ENCODE data around the gene FGF11. TPM values are rescaled to one million over a fixed set of nuclear protein-coding genes. Genes with fewer than 3 reads are reported as not detected.

Gene FGF11
- total and polyA plus RNA-seq, 2 of the 13 experiments (the other 11 are each of a cell fraction or from before 2014, with no cell fraction given): 0.20 to 7.6 TPM

DNA sequence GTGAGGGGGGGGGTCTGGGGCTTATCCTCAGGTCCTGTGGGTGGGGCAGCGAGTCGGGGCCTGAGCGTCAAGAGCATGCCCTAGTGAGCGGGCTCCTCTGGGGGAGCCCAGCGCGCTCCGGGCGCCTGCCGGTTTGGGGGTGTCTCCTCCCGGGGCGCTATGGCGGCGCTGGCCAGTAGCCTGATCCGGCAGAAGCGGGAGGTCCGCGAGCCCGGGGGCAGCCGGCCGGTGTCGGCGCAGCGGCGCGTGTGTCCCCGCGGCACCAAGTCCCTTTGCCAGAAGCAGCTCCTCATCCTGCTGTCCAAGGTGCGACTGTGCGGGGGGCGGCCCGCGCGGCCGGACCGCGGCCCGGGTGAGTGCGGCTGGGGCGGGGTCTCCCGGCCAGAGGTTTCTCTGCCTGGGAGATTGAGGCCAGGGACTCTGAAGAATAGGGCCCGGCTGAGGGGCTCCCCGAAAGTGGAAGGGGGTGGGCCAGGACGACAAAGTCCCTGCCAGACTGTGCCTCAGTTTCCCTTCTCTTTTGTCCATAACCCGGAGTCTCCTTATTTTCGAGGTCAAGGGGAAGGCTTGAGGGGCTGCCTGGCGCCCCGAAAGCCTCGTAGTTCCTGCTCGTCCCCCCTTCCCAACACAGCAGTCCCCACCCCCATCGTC lies at the start of gene FGF11 (continued):
- TF ChIP-seq HOXA9 (CRISPR knock-in tag; IDR thresholded peaks at IDR 0.05; ENCODE audit: borderline replicate concordance): no peak
- peak; percentile 48; the same call in 1 of the 2 replicates for TF ChIP-seq KDM2A (CRISPR knock-in tag; IDR thresholded peaks at IDR 0.05; ENCODE audit: borderline replicate concordance, low read depth)
- peak; percentile 44; the same call in 1 of the 2 replicates for TF ChIP-seq ZFX (CRISPR knock-in tag; IDR thresholded peaks at IDR 0.05; ENCODE audit: low read depth)
- TF ChIP-seq TCF12 (IDR thresholded peaks at IDR 0.05): no peak
- TF ChIP-seq TCF12 (CRISPR knock-in tag; IDR thresholded peaks at IDR 0.05): no peak
- TF ChIP-seq ZKSCAN1 (IDR thresholded peaks at IDR 0.05; ENCODE audit: low read length): no peak
- TF ChIP-seq SMARCC2 (IDR thresholded peaks at IDR 0.05): no peak
- TF ChIP-seq AGO1 (IDR thresholded peaks at IDR 0.05; ENCODE audit: low read depth, low read length, poor library complexity, severe bottlenecking): peak; percentile 67
- no peak for TF ChIP-seq ZNF652 (CRISPR knock-in tag; IDR thresholded peaks at IDR 0.05; ENCODE audit: borderline replicate concordance, low read depth)
- no peak for TF ChIP-seq MIER2 (CRISPR knock-in tag; IDR thresholded peaks at IDR 0.05)
- no peak for TF ChIP-seq ZNF550 (CRISPR knock-in tag; IDR thresholded peaks at IDR 0.05; ENCODE audit: borderline replicate concordance)
- peak; percentile 39; the same call in 1 of the 2 replicates for TF ChIP-seq MYC (CRISPR knock-in tag; IDR thresholded peaks at IDR 0.05; ENCODE audit: borderline replicate concordance)
- no peak for TF ChIP-seq ELF3 (CRISPR knock-in tag; IDR thresholded peaks at IDR 0.05)
- TF ChIP-seq RAD21 (CRISPR knock-in tag; IDR thresholded peaks at IDR 0.05): no peak
- TF ChIP-seq, protein P1, sequence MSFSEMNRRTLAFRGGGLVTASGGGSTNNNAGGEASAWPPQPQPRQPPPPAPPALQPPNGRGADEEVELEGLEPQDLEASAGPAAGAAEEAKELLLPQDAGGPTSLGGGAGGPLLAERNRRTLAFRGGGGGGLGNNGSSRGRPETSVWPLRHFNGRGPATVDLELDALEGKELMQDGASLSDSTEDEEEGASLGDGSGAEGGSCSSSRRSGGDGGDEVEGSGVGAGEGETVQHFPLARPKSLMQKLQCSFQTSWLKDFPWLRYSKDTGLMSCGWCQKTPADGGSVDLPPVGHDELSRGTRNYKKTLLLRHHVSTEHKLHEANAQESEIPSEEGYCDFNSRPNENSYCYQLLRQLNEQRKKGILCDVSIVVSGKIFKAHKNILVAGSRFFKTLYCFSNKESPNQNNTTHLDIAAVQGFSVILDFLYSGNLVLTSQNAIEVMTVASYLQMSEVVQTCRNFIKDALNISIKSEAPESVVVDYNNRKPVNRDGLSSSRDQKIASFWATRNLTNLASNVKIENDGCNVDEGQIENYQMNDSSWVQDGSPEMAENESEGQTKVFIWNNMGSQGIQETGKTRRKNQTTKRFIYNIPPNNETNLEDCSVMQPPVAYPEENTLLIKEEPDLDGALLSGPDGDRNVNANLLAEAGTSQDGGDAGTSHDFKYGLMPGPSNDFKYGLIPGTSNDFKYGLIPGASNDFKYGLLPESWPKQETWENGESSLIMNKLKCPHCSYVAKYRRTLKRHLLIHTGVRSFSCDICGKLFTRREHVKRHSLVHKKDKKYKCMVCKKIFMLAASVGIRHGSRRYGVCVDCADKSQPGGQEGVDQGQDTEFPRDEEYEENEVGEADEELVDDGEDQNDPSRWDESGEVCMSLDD (CRISPR knock-in tag; IDR thresholded peaks at IDR 0.05; ENCODE audit: borderline replicate concordance): no peak; the same call in 1 of the 2 replicates
- no peak for TF ChIP-seq ZSCAN21 (CRISPR knock-in tag; IDR thresholded peaks at IDR 0.05; ENCODE audit: borderline replicate concordance)
- no peak for TF ChIP-seq CBFB (CRISPR knock-in tag; IDR thresholded peaks at IDR 0.05)
- no peak for TF ChIP-seq CHCHD3 (CRISPR knock-in tag; IDR thresholded peaks at IDR 0.05)
- no peak for TF ChIP-seq PAX8 (CRISPR knock-in tag; IDR thresholded peaks at IDR 0.05; ENCODE audit: borderline replicate concordance)
- TF ChIP-seq, protein P2, sequence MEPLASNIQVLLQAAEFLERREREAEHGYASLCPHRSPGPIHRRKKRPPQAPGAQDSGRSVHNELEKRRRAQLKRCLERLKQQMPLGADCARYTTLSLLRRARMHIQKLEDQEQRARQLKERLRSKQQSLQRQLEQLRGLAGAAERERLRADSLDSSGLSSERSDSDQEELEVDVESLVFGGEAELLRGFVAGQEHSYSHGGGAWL (CRISPR knock-in tag; IDR thresholded peaks at IDR 0.05): peak; percentile 58; the same call in 1 of the 2 replicates
- no peak for TF ChIP-seq NFKBIZ (CRISPR knock-in tag; IDR thresholded peaks at IDR 0.05)
- peak; percentile 31; the same call in 1 of the 2 replicates for TF ChIP-seq GABPB1 (CRISPR knock-in tag; IDR thresholded peaks at IDR 0.05)
- TF ChIP-seq ZNF33B (CRISPR knock-in tag; IDR thresholded peaks at IDR 0.05): no peak
- no peak for TF ChIP-seq RARG (CRISPR knock-in tag; IDR thresholded peaks at IDR 0.05; ENCODE audit: low read depth)
- no peak for TF ChIP-seq CAMTA2 (CRISPR knock-in tag; IDR thresholded peaks at IDR 0.05; ENCODE audit: borderline replicate concordance)
- TF ChIP-seq BORCS8-MEF2B (CRISPR knock-in tag; IDR thresholded peaks at IDR 0.05): 0 out of 2 replicates have a peak, but pooled peaks have one; percentile 32
- TF ChIP-seq WIZ (CRISPR knock-in tag; IDR thresholded peaks at IDR 0.05): 0 out of 2 replicates have a peak, but pooled peaks have one; percentile 44
- TF ChIP-seq, protein P3, sequence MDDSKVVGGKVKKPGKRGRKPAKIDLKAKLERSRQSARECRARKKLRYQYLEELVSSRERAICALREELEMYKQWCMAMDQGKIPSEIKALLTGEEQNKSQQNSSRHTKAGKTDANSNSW (CRISPR knock-in tag; IDR thresholded peaks at IDR 0.05; ENCODE audit: borderline replicate concordance): no peak
- no peak for TF ChIP-seq ZNF510 (CRISPR knock-in tag; IDR thresholded peaks at IDR 0.05; ENCODE audit: low read depth)

Measured in HepG2 (cell line).